Right cardiac atrium (tissue), 5 donors: ENCODE data around the gene RPL3. TPM values are rescaled to one million over a fixed set of nuclear protein-coding genes. Genes with fewer than 3 reads are reported as not detected.
A peak's percentile ranks its signal among the peaks of the same experiment; 100 is the strongest.

ENCODE experiments used
- ATAC-seq, 2 donors: fragments of 200-7000 bp; cut with Tn5 transposase; one replicate each; pipeline versions ENCODE4 v1.8.0 to v1.9.1; 2020; ENCODE audit warnings: moderate library complexity in 2 of 2, mild to moderate bottlenecking in 1 of 2
- DNase-seq, 3 donors: peaks; one replicate each; pipeline ENCODE4 v3.0.0-alpha.2; 2020
- H3K27ac ChIP-seq: one replicate; pipeline ENCODE4 v1.5.1; 2013; ENCODE audit warnings: mild to moderate bottlenecking, low read length, control low read depth, moderate library complexity
- H3K27me3 ChIP-seq: one replicate; pipeline ENCODE4 v1.6.1; 2013; ENCODE audit not compliant: control insufficient read depth, insufficient read depth
- H3K4me1 ChIP-seq: one replicate; pipeline ENCODE4 v1.6.1; 2013; ENCODE audit warnings: low read length; ENCODE audit not compliant: control insufficient read depth, insufficient read depth
- H3K4me3 ChIP-seq: one replicate; pipeline ENCODE4 v1.5.1; 2013; ENCODE audit warnings: low read length, control low read depth
- H3K9me3 ChIP-seq: one replicate; pipeline ENCODE4 v1.6.1; 2013; ENCODE audit warnings: low read length; ENCODE audit not compliant: control insufficient read depth
- WGBS: extraction: QIAGEN DNeasy Blood & Tissue Kit; methylation state at CpG from one replicate; pipeline ENCODE4 v1.1.7; 2013; 5-methylcytosine and 5-hydroxymethylcytosine counted together
- intact Hi-C, 4 donors: fragments of 100-400 bp; cut with DNase I; formaldehyde crosslinking; loops; one replicate each; pipeline versions ENCODE4 v1.11.0 to v1.14.0; 2022 to 2023
- polyA plus RNA-seq: library from polyadenylated mRNA; stranded (reverse); fragments of 200-250 nt; gene quantifications from one replicate; pipeline ENCODE4 v1.2.3, GENCODE V29; 2013
- total RNA-seq, 4 donors: library from RNA; stranded (reverse); fragmentation: NEBNext Ultra II Directional; extraction: Animal tissue kit (Norgen Biotek cat#: 25700); gene quantifications; one replicate each; pipeline ENCODE4 v1.2.1, GENCODE V29; 2021
- donor health status: healthy with polysubstance abuse.
- donor health status: DM: no; HTN: yes; CAD: no.
- donor health status: DM: no; HTN: no; CAD: no.
- donor health status: DM: no; HTN: yes; CAD: no; lungs with severe emphysema.
- donor health status: DM: yes; HTN: yes; CAD: no.

The RPL3 gene
- total and polyA plus RNA-seq, 5 donors: 948 to 1,416 (median 1,004) TPM

DNA sequence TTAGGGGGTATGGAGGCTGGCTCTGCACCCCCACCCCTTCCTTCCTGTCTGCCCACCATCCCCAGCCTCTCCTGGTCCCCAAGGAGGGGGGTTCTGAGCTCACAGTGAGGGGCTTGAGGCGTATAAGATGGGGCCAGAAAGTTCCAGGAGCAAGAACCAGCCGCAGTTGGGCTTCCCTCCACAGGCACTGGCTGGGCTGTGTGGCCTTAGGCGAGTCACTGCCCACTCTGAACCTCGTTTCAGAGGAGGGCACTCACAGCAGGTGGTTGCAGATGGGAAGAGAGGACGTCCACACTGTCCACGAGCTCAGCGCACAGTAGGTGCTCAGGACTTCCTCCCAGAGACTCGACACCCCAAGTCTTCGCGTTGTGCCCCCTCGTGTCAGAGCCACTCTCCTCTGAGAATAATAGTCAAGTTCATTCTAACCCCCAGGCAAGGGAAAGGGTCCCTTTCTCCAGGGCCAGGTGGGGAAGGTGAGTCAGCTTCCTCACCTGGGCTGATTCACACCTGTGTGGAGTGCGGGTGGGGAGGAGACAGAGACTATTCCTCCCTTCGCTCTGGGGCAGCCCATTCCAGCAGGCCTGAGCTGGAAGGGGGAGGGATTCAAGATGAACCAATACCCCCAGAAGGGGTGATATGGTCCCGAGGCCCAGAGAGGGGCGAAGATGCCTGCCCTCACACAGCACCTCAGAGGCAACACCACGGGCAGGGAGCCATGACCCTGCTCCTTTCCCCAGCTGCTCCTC, 29.3 kb downstream of the RPL3 start:
- intact Hi-C loops: no loop called here
- H3K9me3 ChIP-seq: no peaks in the 10 kb centered on the region
- no peaks in the 10 kb centered on the region for H3K27me3 ChIP-seq
- H3K4me3 ChIP-seq: no peak overlapping the region
- 87% methylated on average over 16 of the region's 16 CpGs for WGBS
- DNase-seq (no peak), ATAC-seq (no peak)
- peaks cover 9% of the 10 kb centered on the region for H3K4me1 ChIP-seq
- peak overlapping the region; percentile 19 for H3K27ac ChIP-seq

DNA sequence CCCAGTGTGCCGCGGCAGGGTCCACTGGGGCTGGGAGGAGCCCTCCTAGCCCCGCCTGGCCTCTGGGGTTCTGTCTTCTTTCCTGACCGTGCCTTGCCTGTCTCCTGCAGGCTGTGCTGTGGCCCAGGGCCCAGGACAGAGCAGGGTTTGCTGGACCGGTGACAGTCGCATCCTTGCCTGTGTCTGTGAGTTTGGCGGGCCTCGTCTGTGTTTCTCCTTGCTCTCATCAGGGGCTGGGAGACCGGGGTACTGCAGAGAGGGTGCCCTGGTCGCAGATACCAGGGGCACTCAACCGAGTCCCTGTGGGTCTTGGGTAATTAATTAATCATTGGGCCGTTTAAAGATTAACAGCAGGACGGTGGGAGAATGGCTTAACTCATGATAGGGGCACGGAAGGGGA, 29.9 kb downstream of the RPL3 start:
- no peak overlapping the region for H3K27ac ChIP-seq
- no peaks in the 10 kb centered on the region for H3K9me3 ChIP-seq
- 70% methylated on average over 14 of the region's 14 CpGs for WGBS
- ATAC-seq (no peak), DNase-seq (no peak)
- H3K4me3 ChIP-seq: no peak overlapping the region
- peaks cover 9% of the 10 kb centered on the region for H3K4me1 ChIP-seq
- intact Hi-C loops: no loop called here
- no peaks in the 10 kb centered on the region for H3K27me3 ChIP-seq

DNA sequence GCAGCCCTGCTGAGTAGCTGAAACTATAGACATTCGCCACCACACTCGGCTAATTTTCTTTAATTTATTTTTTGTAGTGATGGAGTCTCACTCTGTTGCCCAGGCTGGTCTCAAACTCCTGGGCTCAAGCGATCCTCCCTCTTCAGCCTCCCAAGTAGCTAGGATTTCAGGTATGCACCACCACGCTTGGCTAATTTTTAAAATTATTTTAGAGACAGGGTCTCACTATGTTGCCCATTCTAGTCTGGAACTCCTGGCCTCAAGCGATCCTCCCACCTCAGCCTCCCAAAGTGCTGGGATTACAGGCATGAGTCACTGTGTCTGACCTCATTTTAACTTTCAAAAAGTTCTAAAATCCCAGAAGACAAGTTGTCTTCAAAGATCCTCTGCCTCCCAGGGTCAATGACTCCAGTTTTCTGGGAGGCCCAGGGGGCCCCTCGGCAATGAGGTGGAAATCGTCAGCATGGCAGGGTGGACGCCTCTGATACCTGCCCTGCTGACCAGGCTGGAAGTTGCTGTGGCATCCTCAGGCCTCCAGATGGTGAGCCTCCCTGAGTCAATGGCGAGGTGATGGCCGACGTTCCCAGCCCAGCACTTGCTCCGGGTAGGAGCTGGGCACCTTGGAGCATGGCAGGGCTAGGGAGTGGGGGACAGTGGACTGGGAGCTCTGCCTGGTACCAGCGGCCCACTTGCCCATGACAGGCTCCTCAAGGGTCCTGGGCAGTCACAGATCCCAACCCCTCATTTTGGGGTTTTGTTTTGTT, 31.1 kb downstream of the RPL3 start:
- H3K27ac ChIP-seq: no peak overlapping the region
- no peaks in the 10 kb centered on the region for H3K27me3 ChIP-seq
- intact Hi-C loops: no loop called here
- no peaks in the 10 kb centered on the region for H3K9me3 ChIP-seq
- DNase-seq: no peak
- no peak for ATAC-seq
- H3K4me1 ChIP-seq: peaks cover 15% of the 10 kb centered on the region
- H3K4me3 ChIP-seq: no peak overlapping the region
- 98% methylated on average over 13 of the region's 13 CpGs for WGBS

DNA sequence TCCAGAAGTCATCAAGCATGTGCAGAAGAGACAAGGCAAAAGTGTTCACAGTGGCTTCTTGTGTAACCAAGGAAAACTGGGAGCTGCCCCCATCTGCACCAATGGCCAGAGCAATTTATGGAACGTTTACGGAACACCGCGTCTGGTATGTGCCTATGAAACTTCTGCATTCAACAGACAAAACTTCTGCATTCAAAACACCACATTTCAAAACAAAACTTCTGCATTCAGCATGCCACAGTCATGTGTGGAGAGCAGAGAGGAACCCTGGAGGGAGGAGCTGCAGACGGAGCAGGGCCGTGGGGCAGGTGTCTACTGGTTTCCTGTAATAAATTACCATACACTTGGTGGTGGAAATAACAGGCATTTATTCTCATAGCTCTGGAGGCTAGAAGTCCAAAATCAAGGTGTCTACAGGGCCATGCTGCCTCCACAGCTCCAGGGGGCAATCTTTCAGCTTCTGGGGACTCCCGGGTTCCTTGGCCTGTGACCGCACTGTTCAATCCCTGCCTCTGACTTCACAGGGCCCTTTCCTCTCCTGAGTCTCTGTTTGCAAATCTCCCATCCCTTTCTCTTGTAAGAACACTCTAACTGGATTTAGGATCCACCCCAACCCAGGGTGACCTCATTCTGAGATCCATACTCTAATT, 32.2 kb downstream of the RPL3 start:
- intact Hi-C loops: no loop called here
- WGBS: 82% methylated on average over 8 of the region's 8 CpGs
- Histone ChIP-seq H3K4me1 (peaks cover 20% of the 10 kb centered on the region), H3K9me3 (no peaks in the 10 kb centered on the region), H3K4me3 (no peak overlapping the region), H3K27me3 (no peaks in the 10 kb centered on the region), H3K27ac (no peak overlapping the region)
- ATAC-seq (no peak), DNase-seq (no peak)

DNA sequence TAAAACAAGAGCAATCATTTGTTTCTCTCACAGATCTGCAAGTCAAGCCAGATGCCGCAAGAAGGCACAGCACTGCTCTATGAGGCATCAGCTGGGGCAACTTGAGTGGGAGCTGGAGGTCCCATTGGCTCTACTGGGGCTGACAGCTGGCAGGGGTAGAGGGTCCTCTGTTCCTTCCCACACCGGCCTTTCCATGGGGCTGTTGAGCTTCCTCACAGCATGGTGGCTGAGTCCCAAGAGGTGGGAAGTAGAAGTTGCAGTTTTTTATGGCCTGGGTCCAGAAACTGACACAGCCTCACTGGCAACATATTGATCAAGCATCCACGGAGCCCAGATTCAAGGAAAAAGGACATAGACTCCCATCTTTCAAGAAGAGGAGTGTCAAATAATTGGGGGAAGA, 34.4 kb downstream of the RPL3 start:
- DNase-seq: no peak
- no peak overlapping the region for H3K4me3 ChIP-seq
- WGBS: 87% methylated on average over 3 of the region's 3 CpGs
- intact Hi-C loops: loop anchor here in 1 of 4 donors (5.0 kb wide), 1 partner anchor 48 kb away; no protein-coding TSS in a partner anchor
- H3K27me3 ChIP-seq: no peaks in the 10 kb centered on the region
- ATAC-seq: no peak
- H3K4me1 ChIP-seq: peaks cover 14% of the 10 kb centered on the region
- no peaks in the 10 kb centered on the region for H3K9me3 ChIP-seq
- H3K27ac ChIP-seq: no peak overlapping the region

DNA sequence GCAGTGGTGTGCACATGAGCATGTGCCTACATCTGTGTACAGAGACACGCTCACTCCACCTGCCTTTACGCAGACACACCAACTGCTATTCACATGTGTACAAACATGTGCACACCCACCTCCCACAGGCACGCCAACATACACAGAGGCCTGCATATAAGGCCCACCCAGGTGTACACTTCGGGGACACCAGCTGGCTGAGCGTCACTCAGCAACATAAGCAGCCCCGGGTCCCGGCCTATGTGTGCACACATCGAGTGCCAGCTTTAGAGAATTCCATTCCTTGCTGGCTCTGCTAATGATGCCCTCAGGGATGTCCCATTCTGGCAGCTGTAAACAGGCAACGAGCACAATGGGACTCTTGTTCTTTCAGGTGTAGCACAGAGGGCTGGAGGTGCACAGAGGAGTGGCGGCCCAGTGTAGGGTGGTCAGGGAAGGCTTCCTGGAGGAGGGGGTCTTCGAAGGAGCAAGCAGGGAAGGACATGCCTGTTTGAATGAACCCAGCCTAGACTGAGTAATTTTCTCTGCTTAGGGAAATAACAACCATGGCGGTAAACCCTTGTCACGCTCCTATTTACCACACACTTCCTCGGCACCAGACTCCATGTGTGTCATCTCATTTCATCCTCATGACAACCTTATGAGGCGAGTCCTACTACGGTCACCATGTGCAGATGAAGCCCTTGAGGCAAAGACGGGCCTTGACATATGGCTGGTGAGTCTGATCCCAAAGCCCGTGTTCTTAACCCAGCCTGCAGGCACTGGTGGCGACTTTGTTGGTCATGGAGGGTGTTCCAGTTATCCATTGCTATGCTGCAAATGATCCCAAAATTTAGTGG, 35.1 kb downstream of the RPL3 start:
- no peak for DNase-seq
- intact Hi-C loops: loop anchor here in 1 of 4 donors (5.0 kb wide), 1 partner anchor 47 kb away; no protein-coding TSS in a partner anchor
- Histone ChIP-seq H3K27me3 (no peaks in the 10 kb centered on the region), H3K9me3 (no peaks in the 10 kb centered on the region), H3K4me3 (no peak overlapping the region), H3K27ac (no peak overlapping the region), H3K4me1 (peaks cover 14% of the 10 kb centered on the region)
- no peak for ATAC-seq
- WGBS: 89% methylated on average over 19 of the region's 19 CpGs

DNA sequence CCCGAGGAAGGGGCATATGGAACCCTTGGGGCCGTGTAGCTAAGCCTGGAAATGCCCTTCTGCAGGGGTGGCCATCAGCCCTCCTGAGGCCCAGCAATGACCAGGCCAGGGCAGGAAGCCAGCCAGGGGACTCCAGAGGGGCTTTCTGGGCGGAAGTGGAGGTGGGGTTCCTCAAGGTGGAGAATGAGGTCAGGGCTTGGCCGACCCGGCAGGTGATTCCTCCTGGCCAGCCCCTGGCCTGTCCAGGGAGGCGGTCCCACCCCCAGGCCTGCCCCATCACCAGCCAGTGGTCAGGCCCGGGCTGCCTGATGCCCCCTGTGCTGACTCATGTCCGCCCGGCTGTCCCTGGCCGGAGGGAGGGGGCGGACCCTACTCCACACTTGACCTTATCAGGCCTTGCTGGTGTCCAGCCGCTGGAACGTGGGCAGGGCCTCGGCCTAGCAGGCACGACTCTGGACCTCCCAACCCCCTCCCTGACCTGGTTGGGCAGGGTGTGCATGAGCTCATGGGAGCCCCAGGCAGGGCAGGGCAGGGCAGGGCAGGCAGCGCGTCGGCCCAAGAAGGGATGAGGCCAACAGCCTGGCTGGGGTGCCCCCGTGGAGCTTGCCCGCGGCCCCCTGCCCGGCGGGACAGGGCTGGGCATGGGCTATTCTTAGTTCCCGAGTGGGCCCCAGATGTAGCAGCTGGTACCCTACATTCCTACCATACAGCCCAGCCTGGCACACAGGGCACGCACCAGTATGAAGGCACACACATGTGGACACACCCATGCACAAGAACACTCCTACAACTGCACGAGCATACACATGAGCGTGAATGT, 35.9 kb downstream of the RPL3 start:
- ATAC-seq: peak; percentile 87 to 92
- Histone ChIP-seq H3K27me3 (no peaks in the 10 kb centered on the region), H3K9me3 (no peaks in the 10 kb centered on the region), H3K27ac (peak overlapping the region; percentile 63), H3K4me1 (peaks cover 14% of the 10 kb centered on the region), H3K4me3 (no peak overlapping the region)
- peak; percentile 83 to 89 (median 86) for DNase-seq
- 52% methylated on average over 27 of the region's 27 CpGs for WGBS
- intact Hi-C loops: loop anchor here in 1 of 4 donors (5.0 kb wide), 1 partner anchor 46 kb away; no protein-coding TSS in a partner anchor

DNA sequence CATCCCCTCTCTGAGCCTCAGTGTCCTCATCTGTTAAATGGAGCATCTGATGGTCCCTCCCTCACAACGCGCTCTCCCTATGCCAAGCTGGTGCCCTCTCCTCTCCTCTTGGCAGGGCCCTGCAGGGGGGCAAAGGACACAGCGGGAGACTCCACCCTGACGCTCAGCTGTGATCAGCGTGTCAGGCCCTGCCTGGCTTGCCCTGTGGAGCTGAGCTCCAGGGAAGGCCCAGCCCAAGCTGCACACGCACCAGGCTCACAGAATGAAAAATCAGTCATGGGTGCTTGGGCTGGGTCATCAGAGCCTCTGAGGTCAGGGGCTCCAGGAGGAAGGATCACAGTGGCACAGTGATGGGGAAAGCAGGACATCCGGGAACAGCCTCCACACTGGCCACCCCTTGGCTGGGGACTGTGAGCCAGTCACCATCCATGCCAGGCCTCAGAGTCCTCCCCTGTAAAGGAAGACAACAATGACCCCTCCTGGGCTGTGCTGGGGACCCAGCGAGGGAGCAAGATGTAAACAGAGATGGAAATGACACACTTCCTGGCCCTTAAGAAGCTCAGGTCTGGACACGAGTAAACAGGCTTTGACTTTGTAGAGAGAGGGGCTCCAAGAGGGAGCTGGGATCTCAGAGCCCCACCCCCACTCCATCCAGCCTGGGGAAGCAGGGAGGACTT, 36.6 kb downstream of the RPL3 start:
- intact Hi-C loops: loop anchor here in 1 of 4 donors (5.0 kb wide), 1 partner anchor 45 kb away; no protein-coding TSS in a partner anchor
- peak in 2 of 3 donors; percentile 65 to 66 for DNase-seq
- Histone ChIP-seq H3K4me3 (no peak overlapping the region), H3K27me3 (no peaks in the 10 kb centered on the region), H3K27ac (peak overlapping the region; percentile 63), H3K9me3 (no peaks in the 10 kb centered on the region), H3K4me1 (peaks cover 16% of the 10 kb centered on the region)
- 68% methylated on average over 9 of the region's 9 CpGs for WGBS
- peak; percentile 44 to 58 for ATAC-seq

DNA sequence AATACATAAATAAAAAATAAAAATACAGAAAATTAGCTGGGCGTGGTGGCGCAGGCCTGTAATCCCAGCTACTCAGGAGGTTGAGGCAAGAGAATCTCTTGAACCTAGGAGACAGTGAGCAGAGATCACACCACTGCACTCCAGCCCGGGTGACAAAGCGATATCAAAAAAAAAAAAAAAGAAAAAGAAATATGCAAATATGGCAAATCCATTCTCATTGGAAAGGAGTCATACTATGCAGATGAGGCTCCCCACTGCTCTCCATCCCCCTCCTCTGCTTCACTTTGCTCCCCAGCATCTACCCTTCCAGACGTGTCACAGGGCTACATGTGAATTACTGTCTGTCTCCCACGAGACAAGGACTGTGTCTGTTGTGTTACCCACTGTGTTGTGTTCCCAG, 38.3 kb downstream of the RPL3 start:
- no peak for DNase-seq
- no peak overlapping the region for H3K4me3 ChIP-seq
- H3K9me3 ChIP-seq: no peaks in the 10 kb centered on the region
- H3K4me1 ChIP-seq: peaks cover 16% of the 10 kb centered on the region
- H3K27me3 ChIP-seq: no peaks in the 10 kb centered on the region
- intact Hi-C loops: loop anchor here in 1 of 4 donors (5.0 kb wide), 1 partner anchor 44 kb away; no protein-coding TSS in a partner anchor
- H3K27ac ChIP-seq: peak overlapping the region; percentile 22
- no peak for ATAC-seq
- 85% methylated on average over 6 of the region's 6 CpGs for WGBS
